ENCODE data around the gene NPR1. TPM values are rescaled to one million over a fixed set of nuclear protein-coding genes. Genes with fewer than 3 reads are reported as not detected.
"Not testable (repeated sequence)": the region's sequence is repeated elsewhere in the genome, so short reads cannot be mapped to it uniquely, and the experiment has no call there.

The NPR1 gene
- polyA plus RNA-seq, 3 donors from 2014 or later = not detected

- Mint-ChIP-seq H3K4me1 (no peaks in the 10 kb centered on the region), H3K9me3 (no peaks in the 10 kb centered on the region), H3K4me3 (no peak overlapping the region), H3K27me3 (ENCODE audit: low read depth in 3 of 3) (peaks cover 0 to 2% (median 0%) of the 10 kb centered on the region in 3 donors), H3K36me3 (no peaks in the 10 kb centered on the region), H3K27ac (peak overlapping the region in 1 of 6 donors; percentile 40)
- no peak for DNase-seq
These were observed 18.3 kb downstream of the NPR1 start for GRCh38 chr1:153696741-153697140.

- DNase-seq = no peak
- H3K4me3 Mint-ChIP-seq = peak overlapping the region in 3 of 5 donors; percentile 27 to 46 (median 33)
- peak overlapping the region in 2 of 6 donors; percentile 40 for H3K27ac Mint-ChIP-seq
- H3K27me3 Mint-ChIP-seq (ENCODE audit: low read depth in 3 of 3) = peaks cover 0 to 2% (median 0%) of the 10 kb centered on the region in 3 donors
- H3K4me1 Mint-ChIP-seq = no peaks in the 10 kb centered on the region
- H3K9me3 Mint-ChIP-seq = no peaks in the 10 kb centered on the region
- H3K36me3 Mint-ChIP-seq = no peaks in the 10 kb centered on the region
These were observed 18.9 kb downstream of the NPR1 start for GRCh38 chr1:153697191-153698019.

DNA sequence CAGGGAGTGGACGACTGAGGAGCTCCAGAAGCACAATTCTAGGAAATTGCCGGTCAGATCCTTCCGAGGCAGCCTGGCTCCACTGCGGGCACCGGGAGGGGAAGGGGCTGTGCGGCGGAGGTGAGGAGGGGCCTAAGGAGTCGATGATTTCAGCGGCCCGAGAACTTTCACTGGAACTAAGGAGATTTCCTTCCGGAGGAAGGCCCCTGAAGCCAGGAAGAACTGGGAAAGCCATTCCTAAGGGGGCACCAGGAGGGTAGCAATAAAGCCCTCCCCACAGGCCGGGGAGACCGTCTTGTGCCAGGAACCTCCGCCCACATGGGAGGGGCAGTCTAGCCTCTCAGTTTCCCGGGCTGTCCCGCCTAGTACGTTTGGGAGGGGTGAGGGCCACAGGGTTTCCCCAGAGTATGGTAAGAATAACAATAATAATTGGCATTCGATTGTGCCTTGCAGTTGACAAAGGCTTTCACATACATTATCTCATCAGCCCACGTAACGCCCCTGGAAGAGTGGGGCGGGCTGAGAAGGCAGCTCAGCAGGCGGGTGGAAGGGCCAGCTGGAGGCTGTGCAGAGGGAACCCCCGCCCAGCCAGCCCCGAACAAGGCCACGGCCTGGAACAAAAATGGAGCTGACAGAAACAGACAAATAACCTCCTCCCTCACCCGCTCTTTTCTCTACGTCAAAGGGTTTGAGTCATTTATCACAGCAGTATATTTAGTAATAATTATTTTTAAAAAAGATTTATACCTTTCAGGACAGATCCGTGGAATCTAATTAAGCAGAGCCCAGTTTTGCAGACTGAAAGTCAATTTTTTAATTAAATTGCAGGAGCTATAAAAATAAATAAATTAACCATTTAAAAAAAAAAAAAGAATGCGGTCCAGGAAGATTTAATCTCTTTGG is 19.8 kb downstream of the NPR1 start:
- H3K36me3 Mint-ChIP-seq = no peaks in the 10 kb centered on the region
- H3K4me1 Mint-ChIP-seq = no peaks in the 10 kb centered on the region
- peak overlapping the region in 3 of 5 donors; percentile 27 to 46 (median 33) for H3K4me3 Mint-ChIP-seq
- peak overlapping the region in 2 of 6 donors; percentile 40 for H3K27ac Mint-ChIP-seq
- H3K9me3 Mint-ChIP-seq = no peaks in the 10 kb centered on the region
- no peak for DNase-seq
- H3K27me3 Mint-ChIP-seq (ENCODE audit: low read depth in 3 of 3) = peaks cover 0 to 2% (median 0%) of the 10 kb centered on the region in 3 donors

- Mint-ChIP-seq H3K9me3 (no peaks in the 10 kb centered on the region), H3K4me3 (no peak overlapping the region), H3K27me3 (ENCODE audit: low read depth in 3 of 3) (peaks cover 2 to 3% (median 2%) of the 10 kb centered on the region in 3 donors), H3K27ac (no peak overlapping the region), H3K4me1 (no peaks in the 10 kb centered on the region), H3K36me3 (no peaks in the 10 kb centered on the region)
- no peak for DNase-seq
These were observed 20.6 kb downstream of the NPR1 start for GRCh38 chr1:153698923-153699714.

- no peak overlapping the region for H3K4me3 Mint-ChIP-seq
- H3K27me3 Mint-ChIP-seq (ENCODE audit: low read depth in 3 of 3) = peaks cover 2 to 3% (median 2%) of the 10 kb centered on the region in 3 donors
- no peak overlapping the region for H3K27ac Mint-ChIP-seq
- no peaks in the 10 kb centered on the region for H3K9me3 Mint-ChIP-seq
- H3K4me1 Mint-ChIP-seq = no peaks in the 10 kb centered on the region
- no peak for DNase-seq
- no peaks in the 10 kb centered on the region for H3K36me3 Mint-ChIP-seq
These were observed 21.3 kb downstream of the NPR1 start for GRCh38 chr1:153699768-153700167.

DNA sequence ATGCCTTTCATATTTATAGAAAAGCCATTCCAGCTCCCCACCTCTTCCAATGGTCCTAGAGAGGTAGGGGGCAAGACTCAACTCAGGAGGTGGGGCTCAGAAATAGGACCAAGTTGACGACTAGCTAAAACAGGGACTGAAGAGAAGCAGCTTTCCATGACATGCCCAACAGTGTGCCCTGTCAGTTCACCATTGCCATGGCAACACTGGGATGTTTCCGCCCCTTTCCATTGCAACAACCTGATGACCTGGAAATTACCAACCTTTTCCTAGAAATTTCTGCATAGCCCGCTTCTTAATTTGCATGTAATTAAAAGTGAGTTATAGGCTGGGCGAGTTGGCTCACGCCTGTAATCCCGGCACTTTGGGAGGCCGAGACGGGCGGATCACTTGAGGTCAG is 27.0 kb downstream of the NPR1 start:
- Mint-ChIP-seq H3K4me1 (no peaks in the 10 kb centered on the region), H3K36me3 (no peaks in the 10 kb centered on the region)
- no peak for DNase-seq

DNA sequence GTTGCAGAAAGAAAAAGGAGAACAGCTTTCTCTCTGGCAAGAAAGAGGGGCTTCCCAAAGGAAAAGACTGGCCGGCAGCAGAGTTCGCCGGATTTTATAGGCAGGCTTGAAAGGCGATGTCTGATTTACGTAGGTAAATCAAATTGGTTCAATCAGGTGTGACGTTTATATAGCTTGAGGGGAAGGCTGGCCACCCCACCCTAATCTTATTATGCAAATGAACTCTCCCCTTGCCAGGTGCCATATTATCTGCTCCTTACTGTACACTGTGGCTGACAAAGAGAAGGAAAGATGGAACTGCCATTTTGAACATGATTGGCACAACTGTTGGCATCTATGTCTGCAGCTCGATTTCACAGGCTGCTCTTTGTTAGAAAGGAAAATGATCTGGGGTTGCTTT is 32.5 kb downstream of the NPR1 start:
- H3K27ac Mint-ChIP-seq = no peak overlapping the region
- H3K4me1 Mint-ChIP-seq = no peaks in the 10 kb centered on the region

More for the DNA sequence above, 27.0 kb downstream of the NPR1 start:
- Mint-ChIP-seq H3K27ac (no peak overlapping the region), H3K9me3 (no peaks in the 10 kb centered on the region), H3K4me3 (no peak overlapping the region), H3K27me3 (ENCODE audit: low read depth in 3 of 3) (peaks cover 0 to 3% (median 2%) of the 10 kb centered on the region in 3 donors)

DNA sequence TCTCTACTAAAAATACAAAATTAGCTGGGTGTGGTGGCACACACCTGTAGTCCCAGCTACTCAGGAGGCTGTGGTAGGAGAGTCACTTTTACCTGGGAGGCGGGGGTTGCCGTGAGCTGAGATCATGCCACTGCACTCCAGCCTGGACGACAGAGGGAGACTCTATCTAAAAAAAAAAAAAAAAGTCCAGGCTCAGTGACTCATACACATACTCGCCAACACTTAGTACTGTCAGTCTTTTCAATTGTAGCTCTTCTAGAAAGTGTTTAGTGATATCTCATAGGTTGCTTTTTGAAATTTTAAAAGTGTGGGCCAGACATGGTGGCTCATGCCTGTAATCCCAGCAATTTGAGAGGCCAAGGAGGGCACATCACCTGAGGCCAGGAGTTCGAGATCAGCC is 37.7 kb downstream of the NPR1 start:
- H3K4me3 Mint-ChIP-seq; H3K36me3 Mint-ChIP-seq; H3K27me3 Mint-ChIP-seq (ENCODE audit: low read depth in 3 of 3); DNase-seq; H3K9me3 Mint-ChIP-seq; H3K27ac Mint-ChIP-seq; H3K4me1 Mint-ChIP-seq: not testable (repeated sequence)

More for the DNA sequence above, 32.5 kb downstream of the NPR1 start:
- DNase-seq = no peak
- H3K27me3 Mint-ChIP-seq (ENCODE audit: low read depth in 3 of 3) = peaks cover 0 to 2% (median 2%) of the 10 kb centered on the region in 3 donors
- no peaks in the 10 kb centered on the region for H3K9me3 Mint-ChIP-seq
- no peak overlapping the region for H3K4me3 Mint-ChIP-seq
- no peaks in the 10 kb centered on the region for H3K36me3 Mint-ChIP-seq

- peaks cover 0 to 2% (median 2%) of the 10 kb centered on the region in 3 donors for H3K27me3 Mint-ChIP-seq (ENCODE audit: low read depth in 3 of 3)
- no peak for DNase-seq
- no peaks in the 10 kb centered on the region for H3K4me1 Mint-ChIP-seq
- no peaks in the 10 kb centered on the region for H3K36me3 Mint-ChIP-seq
- H3K27ac Mint-ChIP-seq = no peak overlapping the region
- H3K9me3 Mint-ChIP-seq = no peaks in the 10 kb centered on the region
- no peak overlapping the region for H3K4me3 Mint-ChIP-seq
These were observed 38.8 kb downstream of the NPR1 start for GRCh38 chr1:153717330-153717729.

- no peak overlapping the region for H3K27ac Mint-ChIP-seq
- H3K36me3 Mint-ChIP-seq = no peaks in the 10 kb centered on the region
- no peaks in the 10 kb centered on the region for H3K9me3 Mint-ChIP-seq
- no peak overlapping the region for H3K4me3 Mint-ChIP-seq
- peaks cover 4 to 7% (median 7%) of the 10 kb centered on the region in 3 donors for H3K27me3 Mint-ChIP-seq (ENCODE audit: low read depth in 3 of 3)
- H3K4me1 Mint-ChIP-seq = peaks cover 5 to 13% of the 10 kb centered on the region in 2 donors
- DNase-seq = no peak
These were observed 45.2 kb downstream of the NPR1 start for GRCh38 chr1:153723687-153724086.

GRCh38 chr1:153724634-153725033 is 46.1 kb downstream of the NPR1 start:
- DNase-seq; H3K9me3 Mint-ChIP-seq; H3K27me3 Mint-ChIP-seq (ENCODE audit: low read depth in 3 of 3); H3K36me3 Mint-ChIP-seq; H3K4me3 Mint-ChIP-seq; H3K27ac Mint-ChIP-seq: not testable (repeated sequence)
- peaks cover 14 to 22% of the 10 kb centered on the region in 2 donors for H3K4me1 Mint-ChIP-seq

GRCh38 chr1:153727463-153728304 is 49.2 kb downstream of the NPR1 start, which contains the start of gene INTS3:
Gene INTS3, plus strand, starts transcription at chr1:153728050. Its CDS starts 585 bp downstream, at chr1:153728635.
- no peaks in the 10 kb centered on the region for H3K9me3 Mint-ChIP-seq
- peak within 1 kb of the TSS; percentile 84 to 96 (median 91) for H3K4me3 Mint-ChIP-seq
- peaks cover 0 to 6% (median 0%) of the 10 kb centered on the region in 3 donors for H3K36me3 Mint-ChIP-seq
- peak; percentile 99 to 100 (median 99) for DNase-seq
- H3K4me1 Mint-ChIP-seq = peaks cover 25 to 40% of the 10 kb centered on the region in 2 donors
- H3K27ac Mint-ChIP-seq = peak within 1 kb of the TSS; percentile 93 to 97 (median 94)
- peaks cover 4 to 7% (median 6%) of the 10 kb centered on the region in 3 donors for H3K27me3 Mint-ChIP-seq (ENCODE audit: low read depth in 3 of 3)
